Left cardiac atrium (tissue), 4 donors: ENCODE measurements around the gene ZNF425. TPM values are rescaled to one million over a fixed set of nuclear protein-coding genes. Genes with fewer than 3 reads are reported as not detected.
"Not testable (repeated sequence)": the region's sequence is repeated elsewhere in the genome, so short reads cannot be mapped to it uniquely, and the experiment has no call there.

ENCODE experiments used
- ATAC-seq, 2 donors: fragments of 200-7000 bp; cut with Tn5 transposase; one replicate each; pipeline ENCODE4 v1.9.1; 2020; ENCODE audit warnings: mild to moderate bottlenecking in 2 of 2, moderate library complexity in 2 of 2
- DNase-seq: peaks from one replicate; pipeline ENCODE4 v3.0.0-alpha.2; 2020
- intact Hi-C, 2 donors: fragments of 100-400 bp; cut with DNase I; formaldehyde crosslinking; loops; one replicate each; pipeline versions ENCODE4 v1.14.1 to v1.15.1; 2022 to 2023
- total RNA-seq, 2 donors: library from RNA; stranded (reverse); fragmentation: NEBNext Ultra II Directional; extraction: Animal tissue kit (Norgen Biotek cat#: 25700); gene quantifications; one replicate each; pipeline ENCODE4 v1.2.1, GENCODE V29; 2021
- donor health status: DM: no; HTN: yes; CAD: no.
- donor health status: DM: no; HTN: yes; CAD: no; lungs with severe emphysema.
- donor health status: DM: yes; HTN: yes; CAD: no.
- donor health status: Dilated cardiomyopathy.

ZNF425 gene
- total RNA-seq, 2 donors from 2014 or later, result 0.79 to 1.0 TPM

DNA sequence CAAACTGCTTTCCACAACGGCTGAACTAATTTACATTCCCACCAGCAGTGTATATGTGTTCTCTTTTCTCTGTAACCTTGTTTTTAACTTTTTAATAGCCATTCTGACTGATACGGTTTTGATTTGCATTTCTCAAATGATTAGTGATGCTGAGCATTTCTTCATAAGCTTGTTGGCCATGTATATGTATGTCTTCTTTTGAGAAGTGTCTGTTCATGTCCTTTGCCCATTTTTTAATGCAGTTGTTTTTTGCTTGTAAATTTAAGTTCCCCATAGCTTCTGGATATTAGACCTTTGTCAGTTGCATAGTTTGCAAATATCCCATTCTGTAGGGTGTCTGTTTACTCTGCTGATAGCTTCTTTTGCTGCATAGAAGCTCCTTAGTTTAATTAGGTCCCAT, 41.7 kb downstream of the ZNF425 start:
- no peak for ATAC-seq
- no peak for DNase-seq
- intact Hi-C loops, result no loop called here

GRCh38 chr7:149081914-149082313, 44.2 kb downstream of the ZNF425 start:
- intact Hi-C loops, result no loop called here
- ATAC-seq (no peak), DNase-seq (no peak)

DNA sequence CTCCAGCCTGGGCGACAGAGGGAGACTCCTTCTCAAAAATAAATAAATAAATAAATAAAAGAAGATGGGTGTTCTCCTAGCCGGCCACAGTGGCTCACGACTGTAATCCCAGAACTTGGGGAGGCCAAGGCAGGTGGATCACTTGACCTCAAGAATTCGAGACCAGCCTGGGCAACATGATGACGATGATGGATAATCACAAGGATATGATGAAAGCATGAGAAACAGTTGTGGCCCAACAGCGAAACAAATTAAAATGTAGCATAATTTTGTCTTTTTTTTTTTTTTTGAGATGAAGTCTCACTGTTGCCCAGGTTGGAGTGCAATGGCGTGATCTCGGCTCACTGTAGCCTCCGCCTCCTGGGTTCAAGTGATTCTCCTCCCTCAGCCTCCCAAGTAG, 48.5 kb downstream of the ZNF425 start:
- intact Hi-C loops, result no loop called here
- no peak for ATAC-seq
- DNase-seq, result no peak

GRCh38 chr7:149075286-149075685, 50.8 kb downstream of the ZNF425 start:
- intact Hi-C loops, result no loop called here
- ATAC-seq, result no peak
- DNase-seq, result no peak

GRCh38 chr7:149074116-149074885, 51.8 kb downstream of the ZNF425 start:
- ATAC-seq, result no peak
- intact Hi-C loops, result no loop called here

GRCh38 chr7:149072438-149072775, 53.7 kb downstream of the ZNF425 start:
- no peak for ATAC-seq
- intact Hi-C loops, result no loop called here
- no peak for DNase-seq

More at GRCh38 chr7:149074116-149074885, 51.8 kb downstream of the ZNF425 start:
- DNase-seq, result no peak

DNA sequence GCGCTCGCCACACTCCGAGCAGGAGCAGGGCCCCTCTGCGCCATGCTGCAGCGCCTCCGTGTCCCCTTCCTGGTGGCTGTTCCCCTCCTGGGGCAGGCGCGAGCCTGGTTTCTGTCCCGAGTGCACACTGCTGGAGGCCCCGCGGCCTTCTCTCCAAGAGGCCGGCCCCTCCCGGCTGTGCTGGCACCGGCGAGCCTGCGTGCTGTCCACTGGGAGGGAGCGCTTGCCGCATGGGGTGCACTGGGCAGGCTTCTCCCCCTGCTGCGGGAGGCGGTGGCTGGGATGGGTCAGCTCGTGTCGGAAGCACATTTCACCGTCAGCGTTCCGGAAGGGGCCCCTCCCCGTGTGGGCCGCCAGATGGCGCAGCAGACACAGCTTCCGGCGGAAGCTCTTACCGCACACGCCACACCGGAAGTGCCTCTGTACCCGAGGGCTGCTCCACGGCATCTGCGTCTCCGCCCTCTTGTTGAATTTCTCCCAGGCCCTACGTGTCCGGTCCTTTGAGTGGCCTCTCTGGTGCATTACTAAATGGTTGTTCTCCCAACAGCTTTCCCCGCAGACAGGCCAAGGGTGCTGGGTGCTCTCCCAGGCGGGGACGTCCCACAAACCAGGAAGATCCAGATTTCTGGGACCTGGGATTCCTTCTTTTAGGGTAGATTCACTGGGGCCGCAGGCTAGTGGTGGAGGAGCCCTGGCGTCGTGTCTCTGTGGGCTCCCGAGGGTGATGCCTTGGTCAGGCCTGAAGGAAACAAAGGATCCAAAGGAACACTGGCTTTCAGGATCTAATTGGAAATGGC, 54.3 kb downstream of the ZNF425 start:
- ATAC-seq, result peak; percentile 34 to 57
- intact Hi-C loops, result no loop called here

GRCh38 chr7:149071182-149071635, 54.9 kb downstream of the ZNF425 start:
- ATAC-seq (peak in 1 of 2 donors; percentile 16), DNase-seq (no peak)

More for the DNA sequence above, 54.3 kb downstream of the ZNF425 start:
- DNase-seq, result peak; percentile 34

GRCh38 chr7:149070372-149071125, 55.6 kb downstream of the ZNF425 start:
- ATAC-seq (no peak), DNase-seq (no peak)
- intact Hi-C loops, result no loop called here

More at GRCh38 chr7:149071182-149071635, 54.9 kb downstream of the ZNF425 start:
- intact Hi-C loops, result no loop called here

- DNase-seq (no peak), ATAC-seq (no peak)
- intact Hi-C loops, result loop anchor here (5.0 to 10.0 kb wide), 2 partner anchors 41 to 63 kb away; partner anchors contain the start of gene PDIA4 (in 1 of the 2)
Observed at GRCh38 chr7:149067869-149068268, 58.3 kb downstream of the ZNF425 start.

GRCh38 chr7:149063476-149063875, 62.6 kb downstream of the ZNF425 start:
- intact Hi-C loops, result loop anchor here in 1 of 2 donors (10.0 kb wide), 1 partner anchor 59 kb away; no protein-coding TSS in a partner anchor
- ATAC-seq (no peak), DNase-seq (no peak)

- DNase-seq, ATAC-seq: not testable (repeated sequence)
- intact Hi-C loops, result loop anchor here in 1 of 2 donors (10.0 kb wide), 1 partner anchor 58 kb away; no protein-coding TSS in a partner anchor
Observed at GRCh38 chr7:149062217-149062899, 63.8 kb downstream of the ZNF425 start.

DNA sequence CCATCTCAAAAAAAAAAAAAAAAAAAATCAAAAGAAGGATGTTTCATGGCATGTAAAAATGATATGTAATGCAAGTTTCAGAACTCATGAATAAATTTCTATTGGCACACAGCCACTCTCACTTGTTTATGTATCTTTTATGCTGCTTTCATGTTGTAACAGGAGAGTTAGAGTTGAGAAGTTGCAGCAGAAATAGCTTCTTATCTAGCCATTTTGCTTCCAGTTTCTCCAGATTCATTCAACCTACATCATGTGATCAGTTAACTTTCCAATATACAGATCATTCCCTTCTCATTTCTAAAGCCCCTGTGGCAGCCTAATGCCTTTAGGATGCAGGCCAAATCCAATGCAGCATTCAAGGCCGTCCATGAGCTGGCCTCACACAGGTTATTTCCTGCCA, 66.0 kb downstream of the ZNF425 start:
- no peak for DNase-seq
- intact Hi-C loops, result loop anchor here in 1 of 2 donors (10.0 kb wide), 1 partner anchor 55 kb away; no protein-coding TSS in a partner anchor
- ATAC-seq, result no peak

DNA sequence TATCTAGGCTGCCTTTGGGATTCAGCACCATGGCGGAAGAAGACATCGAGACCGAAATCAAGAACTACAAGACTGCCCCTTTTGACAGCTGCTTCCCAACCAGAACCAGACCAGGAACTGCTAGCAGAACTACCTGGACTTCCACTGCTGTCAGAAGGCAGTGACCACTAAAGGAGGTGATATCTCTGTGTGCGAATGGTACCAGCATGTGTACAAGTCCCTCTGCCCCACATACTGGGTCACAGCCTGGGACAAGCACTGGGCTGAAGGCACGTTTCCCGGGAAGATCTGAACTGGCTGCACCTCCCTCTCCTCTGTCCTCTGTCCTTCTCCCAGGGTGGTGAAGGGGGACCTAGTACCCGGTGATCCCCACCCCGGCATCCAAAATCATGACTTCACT, 72.2 kb downstream of the ZNF425 start:
- DNase-seq (no peak), ATAC-seq (no peak)
- intact Hi-C loops, result no loop called here

GRCh38 chr7:149053384-149053783, 72.7 kb downstream of the ZNF425 start:
- intact Hi-C loops, result no loop called here
- DNase-seq, result no peak
- ATAC-seq, result no peak
